ENCODE data around the gene DDR1.

- TF ChIP-seq EZH2 (IDR thresholded peaks at IDR 0.05; ENCODE audit: low read length): no peak
- TF ChIP-seq, protein P1, sequence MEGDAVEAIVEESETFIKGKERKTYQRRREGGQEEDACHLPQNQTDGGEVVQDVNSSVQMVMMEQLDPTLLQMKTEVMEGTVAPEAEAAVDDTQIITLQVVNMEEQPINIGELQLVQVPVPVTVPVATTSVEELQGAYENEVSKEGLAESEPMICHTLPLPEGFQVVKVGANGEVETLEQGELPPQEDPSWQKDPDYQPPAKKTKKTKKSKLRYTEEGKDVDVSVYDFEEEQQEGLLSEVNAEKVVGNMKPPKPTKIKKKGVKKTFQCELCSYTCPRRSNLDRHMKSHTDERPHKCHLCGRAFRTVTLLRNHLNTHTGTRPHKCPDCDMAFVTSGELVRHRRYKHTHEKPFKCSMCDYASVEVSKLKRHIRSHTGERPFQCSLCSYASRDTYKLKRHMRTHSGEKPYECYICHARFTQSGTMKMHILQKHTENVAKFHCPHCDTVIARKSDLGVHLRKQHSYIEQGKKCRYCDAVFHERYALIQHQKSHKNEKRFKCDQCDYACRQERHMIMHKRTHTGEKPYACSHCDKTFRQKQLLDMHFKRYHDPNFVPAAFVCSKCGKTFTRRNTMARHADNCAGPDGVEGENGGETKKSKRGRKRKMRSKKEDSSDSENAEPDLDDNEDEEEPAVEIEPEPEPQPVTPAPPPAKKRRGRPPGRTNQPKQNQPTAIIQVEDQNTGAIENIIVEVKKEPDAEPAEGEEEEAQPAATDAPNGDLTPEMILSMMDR (optimal IDR thresholded peaks at IDR 0.05 in 1 of 3, IDR thresholded peaks at IDR 0.05 in 1 of 3, conservative IDR thresholded peaks at IDR 0.05 in 1 of 3; ENCODE audit: extremely low read depth in 1 of 3, insufficient read depth in 2 of 3, low read length in 3 of 3): peak; percentile 29 to 56 (median 51)
These were observed 29.9 kb downstream of the DDR1 start, which contains the start of gene VARS2 for GRCh38 chr6:30914076-30914853.
